GM19023 (cell line): ENCODE data around the gene KREMEN1.
"Not testable (repeated sequence)": the region's sequence is repeated elsewhere in the genome, so short reads cannot be mapped to it uniquely, and the experiment has no call there.

Experiments used
- ATAC-seq: cut with Tn5 transposase; IDR thresholded peaks from one replicate; pipeline ENCODE4 v1.9.1; 2021; ENCODE audit warnings: mild to moderate bottlenecking, moderate library complexity; ENCODE audit not compliant: unreplicated experiment

The KREMEN1 gene, protein sequence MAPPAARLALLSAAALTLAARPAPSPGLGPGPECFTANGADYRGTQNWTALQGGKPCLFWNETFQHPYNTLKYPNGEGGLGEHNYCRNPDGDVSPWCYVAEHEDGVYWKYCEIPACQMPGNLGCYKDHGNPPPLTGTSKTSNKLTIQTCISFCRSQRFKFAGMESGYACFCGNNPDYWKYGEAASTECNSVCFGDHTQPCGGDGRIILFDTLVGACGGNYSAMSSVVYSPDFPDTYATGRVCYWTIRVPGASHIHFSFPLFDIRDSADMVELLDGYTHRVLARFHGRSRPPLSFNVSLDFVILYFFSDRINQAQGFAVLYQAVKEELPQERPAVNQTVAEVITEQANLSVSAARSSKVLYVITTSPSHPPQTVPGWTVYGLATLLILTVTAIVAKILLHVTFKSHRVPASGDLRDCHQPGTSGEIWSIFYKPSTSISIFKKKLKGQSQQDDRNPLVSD

DNA sequence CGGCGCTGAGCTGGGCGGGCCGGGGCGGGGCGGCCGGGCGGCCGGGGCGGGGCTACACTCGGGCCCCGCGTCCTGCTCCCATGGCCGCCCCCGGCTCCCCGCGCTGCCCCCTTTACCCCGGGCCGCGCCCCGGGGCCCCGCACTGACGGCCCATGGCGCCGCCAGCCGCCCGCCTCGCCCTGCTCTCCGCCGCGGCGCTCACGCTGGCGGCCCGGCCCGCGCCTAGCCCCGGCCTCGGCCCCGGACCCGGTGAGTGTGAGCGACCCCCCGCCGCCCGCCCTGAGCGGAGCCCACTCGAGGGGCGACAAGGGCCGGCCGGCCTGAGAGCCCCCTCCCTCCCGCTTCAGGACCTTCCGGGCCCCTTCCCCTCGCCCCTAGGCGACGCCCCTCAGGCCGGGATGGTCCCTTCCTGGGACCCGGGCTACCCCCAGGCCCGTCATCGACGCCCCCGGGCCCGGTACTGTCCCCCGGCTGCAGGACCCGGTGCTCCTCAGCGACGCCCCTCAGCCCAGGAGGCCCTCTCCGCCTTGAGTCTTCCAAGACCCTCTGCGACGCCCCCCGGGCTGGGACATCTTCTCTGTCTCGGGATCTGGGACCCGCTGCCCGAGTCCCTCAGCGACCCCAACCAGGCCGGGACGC, at the start of gene KREMEN1:
KREMEN1 (plus strand) TSS at position 57 of the 639 bp plus-strand sequence; CDS start at position 153, 96 bp downstream.
- peak; percentile 14 for ATAC-seq

DNA sequence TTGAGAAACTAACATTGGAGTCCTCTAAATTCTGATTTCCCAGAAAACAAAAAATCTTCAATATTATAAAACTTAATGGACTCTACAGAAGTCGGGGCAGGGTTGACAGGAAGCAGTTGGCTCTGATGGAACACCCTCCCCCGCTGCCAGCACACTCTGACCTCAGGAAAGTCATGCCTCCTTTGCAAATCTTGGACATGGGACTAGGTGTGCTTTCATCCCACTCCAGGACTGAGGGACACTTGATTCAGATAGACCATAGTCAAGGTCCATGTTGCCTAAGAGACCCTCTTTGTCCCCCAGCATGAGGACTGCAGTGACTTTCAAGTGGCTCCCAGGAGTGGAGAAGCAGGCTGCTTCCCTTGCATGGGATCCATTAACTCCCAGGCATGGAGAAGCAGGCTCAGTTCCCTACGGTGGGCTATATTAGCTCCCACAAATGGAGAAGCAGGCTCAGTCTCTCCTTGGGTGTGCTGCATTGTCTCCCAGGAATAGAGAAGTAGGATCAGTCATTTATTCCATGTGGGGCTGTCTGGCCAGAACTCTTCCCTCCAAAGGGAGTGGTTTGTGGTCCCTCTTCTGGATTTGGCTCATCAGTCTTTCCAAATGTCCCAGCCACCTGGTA, 49.6 kb upstream of the KREMEN1 start:
- ATAC-seq, result no peak

DNA sequence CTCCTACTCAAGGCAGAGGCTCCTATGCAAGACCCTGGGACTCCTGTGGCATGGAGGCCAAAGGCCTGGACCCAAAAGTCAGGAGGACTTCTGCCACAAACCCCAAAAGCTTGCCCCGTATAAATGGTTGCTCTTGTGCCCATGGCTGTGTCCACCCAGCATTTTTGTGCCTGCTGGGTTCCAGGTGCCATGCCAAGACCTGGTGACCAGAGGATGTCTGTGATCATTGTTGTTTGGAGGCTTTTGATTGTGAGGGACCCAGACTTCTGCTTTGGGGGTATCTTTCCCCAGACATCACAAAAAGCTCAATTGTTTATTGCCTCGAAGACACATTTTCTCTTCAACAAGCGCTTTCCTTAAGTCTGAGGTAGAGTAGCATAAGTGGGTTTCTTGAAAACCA, 46.3 kb upstream of the KREMEN1 start:
- ATAC-seq, result no peak

DNA sequence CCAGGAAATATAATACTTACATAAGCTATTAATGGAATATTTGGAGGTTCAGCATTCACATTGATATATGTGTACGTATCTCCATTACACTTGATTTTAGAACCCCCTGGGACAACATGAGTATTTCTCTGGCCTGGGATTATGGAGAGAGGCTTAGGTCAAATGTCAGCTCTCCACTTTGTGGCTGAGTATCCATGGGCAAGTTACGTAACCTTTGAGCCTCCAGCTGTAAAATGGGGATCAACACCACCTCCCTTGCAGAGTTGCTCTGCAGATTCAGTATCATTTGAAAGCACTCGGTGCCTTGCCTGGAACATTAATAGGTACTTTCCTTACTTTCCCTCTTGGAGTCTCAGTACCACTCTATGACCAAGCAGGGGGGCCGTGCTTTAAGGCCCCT, 44.4 kb upstream of the KREMEN1 start:
- ATAC-seq, result no peak

DNA sequence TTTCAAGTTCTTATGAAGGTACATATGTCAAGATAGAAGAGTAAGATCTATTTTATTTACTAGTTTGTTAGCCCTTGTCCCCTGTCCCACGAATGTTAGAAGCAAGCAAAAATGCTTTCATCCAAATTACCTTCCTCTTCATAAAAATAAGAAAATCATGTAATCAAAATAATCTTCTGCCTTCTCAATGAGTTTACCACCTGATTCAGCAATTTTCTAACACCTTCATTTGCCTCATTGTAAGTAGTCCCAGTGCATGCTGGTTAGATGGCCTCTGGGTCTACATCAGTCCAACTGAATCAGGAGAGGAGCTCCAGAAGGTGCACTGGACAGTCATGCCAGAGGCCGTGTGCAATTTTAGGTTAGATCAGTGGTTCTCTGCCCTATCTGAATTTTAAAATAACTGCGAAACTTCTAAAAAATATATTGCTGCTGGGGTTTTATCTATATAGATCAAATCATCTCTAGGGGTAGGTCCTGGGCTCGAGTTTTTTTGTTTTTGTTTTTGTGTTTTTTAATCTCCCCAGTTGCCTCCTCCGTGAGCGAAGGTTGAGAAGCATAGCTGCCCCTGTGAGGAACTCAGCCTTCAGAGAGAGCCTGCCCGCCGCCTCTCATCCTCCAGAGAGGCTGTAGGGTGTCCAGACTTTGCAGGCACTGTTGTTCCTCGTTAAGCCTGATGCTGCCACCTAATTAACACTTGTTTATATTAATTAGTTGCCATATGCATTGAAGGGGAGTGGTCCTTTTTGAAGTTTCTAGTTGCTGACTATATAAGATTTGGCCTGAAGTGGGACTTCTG, 43.4 kb upstream of the KREMEN1 start:
- ATAC-seq, result no peak

- ATAC-seq, result no peak
Observed at GRCh38 chr22:29030016-29030617, 42.7 kb upstream of the KREMEN1 start.

GRCh38 chr22:29030618-29031226, 42.1 kb upstream of the KREMEN1 start:
- ATAC-seq, result no peak

DNA sequence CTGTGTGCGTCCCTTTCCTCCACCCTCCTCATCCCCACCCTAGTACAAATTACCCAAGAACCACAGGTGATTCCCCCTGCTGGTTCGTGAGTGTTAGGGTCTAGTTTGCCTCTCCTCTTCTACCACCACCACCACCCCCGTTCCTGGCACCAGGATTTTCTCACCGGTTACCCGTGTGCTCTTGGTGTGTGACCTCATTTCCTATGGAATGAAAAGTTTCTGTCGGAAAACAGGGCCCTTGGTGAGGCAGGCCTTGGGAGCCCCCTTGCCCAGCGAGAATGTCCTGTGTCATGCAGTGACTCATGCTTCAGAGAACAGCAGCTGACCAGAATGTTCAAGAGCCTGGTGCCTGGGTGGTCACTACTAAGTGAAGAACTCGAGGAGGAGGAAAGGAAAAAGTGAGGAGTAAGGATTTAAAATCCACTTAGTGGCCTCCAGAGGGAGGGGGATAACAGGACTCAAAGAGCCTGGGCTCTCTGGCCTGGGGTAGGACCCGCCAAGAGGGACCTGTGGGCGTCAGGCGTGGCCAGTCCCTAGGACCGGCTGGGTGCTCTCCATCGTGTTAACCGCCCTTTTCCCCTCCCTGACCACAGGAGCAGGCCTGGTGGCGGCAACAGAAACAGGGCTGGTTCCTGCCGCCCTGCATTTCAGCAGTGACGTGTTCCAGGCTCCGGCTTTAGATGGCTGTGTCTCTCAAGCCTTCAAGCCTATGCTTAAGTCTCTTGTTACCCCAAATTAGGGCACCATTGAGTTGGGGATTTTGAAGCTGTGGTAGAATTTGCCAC, 41.4 kb upstream of the KREMEN1 start:
- ATAC-seq, result no peak

GRCh38 chr22:29032014-29032475, 40.8 kb upstream of the KREMEN1 start:
- no peak for ATAC-seq

GRCh38 chr22:29032584-29032983, 40.3 kb upstream of the KREMEN1 start:
- ATAC-seq, result no peak

GRCh38 chr22:29037340-29037932, 35.4 kb upstream of the KREMEN1 start:
- ATAC-seq, result no peak

DNA sequence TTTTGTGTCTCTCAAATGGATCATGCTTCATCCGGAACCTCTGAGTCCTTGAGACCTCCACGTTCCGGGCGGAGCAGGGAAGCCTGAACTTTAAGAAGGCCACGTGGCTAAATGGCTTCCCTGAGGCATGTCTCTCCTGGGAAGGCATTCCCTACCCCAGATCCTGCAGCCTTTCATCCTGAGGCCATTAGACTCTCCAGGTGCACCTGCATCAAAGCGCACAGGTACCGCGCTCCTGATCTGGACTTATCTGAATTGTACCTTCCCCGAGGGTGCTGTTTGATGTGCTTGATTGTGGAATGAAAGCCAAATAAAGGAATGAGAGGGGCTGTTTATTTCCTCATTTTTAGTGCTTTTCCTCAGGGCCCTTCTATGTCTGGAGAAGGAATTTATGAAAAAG, 33.7 kb upstream of the KREMEN1 start:
- ATAC-seq, result no peak

DNA sequence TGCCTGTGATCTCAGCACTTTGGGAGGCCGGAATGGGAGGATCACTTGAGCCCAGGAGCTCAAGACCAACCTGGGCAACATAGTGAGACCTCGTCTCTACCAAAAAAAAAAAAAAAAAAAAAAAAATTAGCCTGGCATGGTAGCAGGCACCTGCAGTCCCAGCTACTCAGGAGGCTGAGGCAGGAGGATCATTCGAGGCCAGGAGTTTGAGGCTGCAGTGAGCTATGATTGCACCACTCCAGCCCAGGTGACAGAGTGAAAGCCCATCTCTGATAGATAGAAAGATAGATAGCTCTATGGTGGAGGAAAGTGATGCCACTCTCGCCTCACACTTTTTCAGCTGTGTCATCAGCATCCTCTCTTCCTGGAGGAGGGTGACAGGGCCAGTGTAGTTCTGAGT, 33.2 kb upstream of the KREMEN1 start:
- not testable (repeated sequence) for ATAC-seq

DNA sequence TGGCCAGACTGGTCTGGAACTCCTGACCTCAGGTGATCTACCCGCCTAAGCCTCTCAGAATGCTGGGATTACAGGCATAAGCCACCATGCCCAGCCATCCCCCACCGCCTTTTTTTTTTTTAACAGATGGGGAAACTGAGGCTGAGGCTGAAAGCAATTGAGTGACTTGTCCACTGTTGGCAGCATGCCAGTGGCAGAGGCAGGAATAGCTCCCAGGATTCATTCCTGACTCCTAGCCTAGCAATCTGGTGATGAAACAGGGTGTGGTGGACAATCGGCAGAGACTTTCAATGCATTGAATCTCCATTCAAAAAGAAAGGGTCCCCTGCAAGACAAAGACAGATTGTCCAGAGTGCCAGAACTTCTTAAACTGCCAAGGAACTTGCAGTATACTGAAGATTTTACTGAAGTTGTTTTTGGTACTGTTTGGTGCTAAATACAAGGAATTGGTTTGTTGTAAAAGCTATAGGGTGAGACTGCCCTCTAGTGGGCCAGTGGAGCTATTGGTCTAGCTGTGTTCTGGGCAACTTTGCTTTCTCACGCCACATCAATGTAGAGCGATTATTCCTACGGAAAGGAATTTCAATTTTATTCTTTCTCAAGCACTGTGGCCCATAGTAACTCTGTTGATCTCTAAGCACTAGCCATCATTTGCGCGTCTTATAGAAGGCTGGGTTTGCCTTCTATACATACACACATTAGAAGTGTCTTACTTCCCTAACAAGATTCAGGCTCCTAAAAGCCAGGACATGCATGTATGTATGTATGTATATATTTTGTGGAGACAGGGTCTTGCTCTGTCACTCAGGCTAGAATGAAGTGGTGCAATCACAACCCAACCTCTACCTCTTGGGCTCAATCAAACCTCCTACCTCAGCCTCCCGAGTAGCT, 32.2 kb upstream of the KREMEN1 start:
- ATAC-seq, result no peak

DNA sequence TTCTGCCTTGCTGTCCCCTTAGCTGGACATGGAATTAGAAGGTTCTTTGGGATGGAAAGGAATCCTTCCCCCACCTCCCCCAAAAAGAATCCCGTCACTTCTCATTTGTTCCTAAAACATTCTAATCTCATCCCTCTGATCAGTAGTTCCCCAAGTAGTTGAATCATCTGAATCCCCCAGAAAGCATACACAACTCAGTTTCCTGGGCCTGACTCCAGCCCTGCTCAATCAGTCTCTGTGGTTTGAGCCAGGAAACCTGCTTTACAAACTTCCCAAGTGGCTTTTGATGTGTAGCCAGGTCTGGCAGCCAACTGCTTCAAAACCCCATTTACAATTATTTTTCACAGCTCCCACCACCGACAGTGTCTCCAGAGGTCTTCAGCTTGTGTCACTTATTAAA, 31.4 kb upstream of the KREMEN1 start:
- ATAC-seq, result no peak

DNA sequence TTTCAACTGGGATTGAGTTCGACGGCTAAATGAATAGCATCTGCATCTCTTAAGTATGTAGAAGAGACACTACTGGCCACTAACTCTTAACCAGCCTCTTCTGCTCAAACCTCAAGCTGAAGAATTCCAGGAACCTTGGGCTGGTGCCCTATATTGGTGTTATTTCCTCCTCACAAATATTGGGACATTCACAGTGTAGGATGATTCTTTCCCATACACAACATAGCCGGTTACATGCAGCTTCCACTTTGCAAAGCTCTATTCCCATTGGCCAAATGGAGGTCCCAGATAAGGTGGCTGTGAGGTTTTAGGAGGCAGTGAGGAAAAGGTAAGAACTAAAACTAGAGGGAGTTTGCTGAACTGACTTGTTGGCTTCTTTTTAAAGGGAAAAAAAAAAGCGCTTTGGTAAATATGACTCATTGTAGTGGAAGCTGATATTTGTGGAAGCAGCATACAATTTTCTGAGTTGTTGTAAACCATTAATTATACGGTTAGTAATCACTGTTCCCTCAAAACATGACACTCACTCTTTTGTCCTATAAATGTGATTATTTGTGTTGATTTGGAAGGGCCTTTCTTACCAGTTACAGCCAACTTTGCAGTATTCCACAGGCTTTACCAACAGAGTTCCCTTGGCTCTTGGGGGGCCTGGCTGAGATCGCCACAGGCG, 28.8 kb upstream of the KREMEN1 start:
- no peak for ATAC-seq

DNA sequence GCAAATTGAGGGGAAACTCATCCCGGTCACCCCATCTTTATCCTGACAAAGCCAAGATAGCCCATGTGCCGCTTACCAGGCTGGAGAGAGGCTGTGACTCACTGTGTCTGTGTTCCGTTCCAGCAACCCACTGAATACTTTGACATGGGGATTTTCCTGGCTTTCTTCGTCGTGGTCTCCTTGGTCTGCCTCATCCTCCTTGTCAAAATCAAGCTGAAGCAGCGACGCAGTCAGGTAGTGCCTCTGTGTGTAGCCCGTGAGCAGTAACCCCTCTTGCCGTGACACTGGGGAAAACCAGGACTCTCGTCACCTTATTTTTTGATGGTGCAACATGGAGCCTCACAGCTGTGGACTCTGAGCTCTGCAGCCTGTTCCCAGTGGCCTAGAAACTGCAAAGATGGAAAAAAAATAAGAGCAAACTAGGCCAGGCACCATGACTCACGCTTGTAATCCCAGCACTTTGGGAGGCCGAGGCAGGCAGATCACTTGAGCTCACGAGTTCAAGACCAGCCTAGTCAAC, 28.1 kb upstream of the KREMEN1 start:
- no peak for ATAC-seq
